DLD1 (cell line): ENCODE data around the gene TIE1.
"Not testable (repeated sequence)": the region's sequence is repeated elsewhere in the genome, so short reads cannot be mapped to it uniquely, and the experiment has no call there.

Experiments used
- in situ Hi-C: cut with HindIII; loops from 2 replicates; pipeline ENCODE4 v1.10.0; 2017; ENCODE audit warnings: low sequenced_read_pairs

TIE1 gene

GRCh38 chr1:43358746-43359693, 58.2 kb downstream of the TIE1 start, which contains the start of gene CDC20:
Gene CDC20 (plus strand): TSS chr1:43358981. CDS start chr1:43359216, 235 bp downstream.
- in situ Hi-C loops, result no loop called here

GRCh38 chr1:43359696-43360095, 58.9 kb downstream of the TIE1 start:
- in situ Hi-C loops, result no loop called here

GRCh38 chr1:43360616-43361015, 59.8 kb downstream of the TIE1 start:
- in situ Hi-C loops, result no loop called here

- in situ Hi-C loops, result no loop called here
Measured at GRCh38 chr1:43363283-43363934, 62.6 kb downstream of the TIE1 start.

- in situ Hi-C loops, result no loop called here
Measured at GRCh38 chr1:43363935-43364525, 63.2 kb downstream of the TIE1 start.

GRCh38 chr1:43365678-43366077, 64.9 kb downstream of the TIE1 start:
- in situ Hi-C loops, result no loop called here

- in situ Hi-C loops, result no loop called here
Measured at GRCh38 chr1:43366179-43366578, 65.4 kb downstream of the TIE1 start.

- in situ Hi-C loops, result no loop called here
Measured at GRCh38 chr1:43366601-43367025, 65.8 kb downstream of the TIE1 start.

GRCh38 chr1:43367026-43367903, 66.5 kb downstream of the TIE1 start:
- in situ Hi-C loops, result no loop called here

GRCh38 chr1:43367904-43368645, 67.3 kb downstream of the TIE1 start, which contains the start of gene ELOVL1:
Gene ELOVL1 (minus strand): TSS chr1:43368011. CDS start chr1:43365609, 2,402 bp downstream.
- in situ Hi-C loops, result no loop called here

GRCh38 chr1:43368646-43369020, 67.9 kb downstream of the TIE1 start:
- in situ Hi-C loops, result no loop called here

- in situ Hi-C loops, result not testable (repeated sequence)
Measured at GRCh38 chr1:43369779-43370178, 69.0 kb downstream of the TIE1 start.

GRCh38 chr1:43370564-43370963, 69.8 kb downstream of the TIE1 start:
- in situ Hi-C loops, result no loop called here

- in situ Hi-C loops, result no loop called here
Measured at GRCh38 chr1:43372172-43372571, 71.4 kb downstream of the TIE1 start.
